NCI-H1417 (cell line): Measurements from ENCODE around the gene CCDC6.
"Not testable (repeated sequence)": the region's sequence is repeated elsewhere in the genome, so short reads cannot be mapped to it uniquely, and the experiment has no call there.

ENCODE experiments used
- DNase-seq, 3 experiments: peaks; one replicate each; lab custom pipeline; 2025; lab: John Stamatoyannopoulos, UW

CCDC6 gene

DNA sequence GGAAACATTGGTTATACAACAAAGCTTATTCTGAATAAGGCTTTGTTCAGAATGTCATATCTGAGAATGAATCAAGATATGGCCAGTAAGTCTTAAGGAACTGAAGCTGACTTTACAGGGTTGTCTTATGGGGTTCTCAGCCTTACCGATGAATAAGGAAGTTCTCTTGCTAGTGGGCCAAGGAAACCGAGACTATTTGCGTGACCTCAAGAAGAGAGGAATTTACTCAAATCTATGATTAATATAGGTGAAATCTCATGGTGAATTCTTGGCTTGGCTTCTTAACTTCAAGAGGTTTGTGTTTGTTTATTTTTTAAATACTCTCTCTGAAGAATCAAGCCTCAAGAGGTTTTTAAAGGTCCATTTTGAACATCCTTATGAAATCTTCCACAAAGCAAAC lies 148.4 kb downstream of the CCDC6 start:
- no peak for DNase-seq

DNA sequence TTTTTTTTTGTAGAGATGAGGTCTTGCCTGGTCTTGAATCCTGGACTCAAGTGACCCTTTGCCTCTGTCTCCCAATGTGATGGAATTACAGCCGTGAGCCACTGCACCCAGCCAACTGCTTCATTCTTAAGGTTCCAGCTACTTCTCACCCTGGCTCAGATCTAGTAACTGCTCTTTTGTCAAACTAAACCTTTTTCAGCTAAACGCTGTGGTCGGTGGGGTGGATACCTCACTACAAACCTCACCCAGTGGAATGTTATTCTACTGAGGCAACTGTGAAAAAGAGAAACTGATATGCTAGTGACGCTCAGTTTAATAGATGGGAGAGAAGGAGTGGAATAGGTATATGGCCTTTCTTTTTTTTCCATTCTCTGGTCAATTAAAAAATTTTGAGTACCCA lies 151.4 kb downstream of the CCDC6 start:
- no peak for DNase-seq

GRCh38 chr10:59753267-59753666 lies 153.1 kb downstream of the CCDC6 start, which contains the start of gene MRLN:
Gene MRLN, minus strand, starts transcription at chr10:59753455.
- DNase-seq, result peak in 1 of 3 experiments; percentile 20

- no peak for DNase-seq
Observed at GRCh38 chr10:59752278-59752940, 153.9 kb downstream of the CCDC6 start.

GRCh38 chr10:59750155-59750945 lies 156.0 kb downstream of the CCDC6 start:
- no peak for DNase-seq

GRCh38 chr10:59748834-59749233 lies 157.5 kb downstream of the CCDC6 start:
- DNase-seq, result no peak

DNA sequence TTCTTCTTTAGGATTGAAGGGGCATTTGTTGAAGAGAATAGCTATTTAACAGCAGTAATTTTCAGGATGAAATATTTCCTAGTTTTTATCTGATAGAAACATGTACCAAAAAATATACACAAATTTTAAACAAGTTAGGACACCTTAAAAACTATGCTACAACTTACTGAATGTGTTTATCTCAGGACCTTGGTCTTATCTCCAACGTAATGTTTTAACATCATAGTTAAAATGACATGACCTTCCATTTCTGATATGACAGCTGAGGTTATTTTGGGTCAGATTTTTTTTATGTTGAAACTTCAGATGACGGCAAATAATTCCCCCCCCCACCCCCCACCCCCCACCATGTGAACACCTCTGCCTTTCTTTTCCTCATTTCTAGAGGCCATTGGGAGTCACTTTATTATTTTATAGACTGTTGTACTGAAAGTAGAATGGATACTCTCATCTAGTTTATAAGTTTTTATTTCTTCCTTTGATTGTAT lies 161.1 kb downstream of the CCDC6 start:
- no peak for DNase-seq

DNA sequence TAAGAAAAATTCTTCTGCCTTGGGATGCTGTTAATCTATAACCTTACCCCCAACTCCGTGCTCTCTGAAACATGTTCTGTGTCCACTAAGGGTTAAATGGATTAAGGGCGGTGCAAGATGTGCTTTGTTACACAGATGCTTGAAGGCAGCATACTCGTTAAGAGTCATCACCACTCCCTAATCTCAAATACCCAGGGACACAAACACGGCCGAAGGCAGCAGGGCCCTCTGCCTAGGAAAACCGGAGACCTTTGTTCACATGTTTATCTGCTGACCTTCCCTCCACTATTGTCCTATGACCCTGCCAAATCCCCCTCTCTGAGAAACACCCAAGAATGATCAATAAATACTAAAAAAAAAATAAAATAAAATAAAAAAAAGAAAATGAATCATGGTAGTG lies 161.6 kb downstream of the CCDC6 start:
- not testable (repeated sequence) for DNase-seq

GRCh38 chr10:59744156-59744555 lies 162.2 kb downstream of the CCDC6 start:
- DNase-seq, result not testable (repeated sequence)

GRCh38 chr10:59741583-59741982 lies 164.8 kb downstream of the CCDC6 start:
- no peak for DNase-seq

- no peak for DNase-seq
Observed at GRCh38 chr10:59741048-59741447, 165.3 kb downstream of the CCDC6 start.
